Endometrial microvascular endothelial cells (primary cell): ENCODE data around the gene HIC2. TPM values are rescaled to one million over a fixed set of nuclear protein-coding genes. Genes with fewer than 3 reads are reported as not detected.
"Not testable (repeated sequence)": the region's sequence is repeated elsewhere in the genome, so short reads cannot be mapped to it uniquely, and the experiment has no call there.

ENCODE experiments used
- in situ Hi-C: cut with HindIII; loops from 2 replicates; pipeline ENCODE4 v1.10.0; 2017; ENCODE audit warnings: low sequenced_read_pairs, low pct_unique_long_range_greater_than_20kb; ENCODE audit errors: inconsistent ontology term
- total RNA-seq: library from RNA; depleted of rRNA; stranded (reverse); fragments of >200 nt; gene quantifications from one replicate; pipeline ENCODE4 v1.2.3, GENCODE V29; 2015; ENCODE audit errors: inconsistent ontology term

HIC2 gene
- total RNA-seq, 1 donor from 2014 or later, result 2.1 TPM

DNA sequence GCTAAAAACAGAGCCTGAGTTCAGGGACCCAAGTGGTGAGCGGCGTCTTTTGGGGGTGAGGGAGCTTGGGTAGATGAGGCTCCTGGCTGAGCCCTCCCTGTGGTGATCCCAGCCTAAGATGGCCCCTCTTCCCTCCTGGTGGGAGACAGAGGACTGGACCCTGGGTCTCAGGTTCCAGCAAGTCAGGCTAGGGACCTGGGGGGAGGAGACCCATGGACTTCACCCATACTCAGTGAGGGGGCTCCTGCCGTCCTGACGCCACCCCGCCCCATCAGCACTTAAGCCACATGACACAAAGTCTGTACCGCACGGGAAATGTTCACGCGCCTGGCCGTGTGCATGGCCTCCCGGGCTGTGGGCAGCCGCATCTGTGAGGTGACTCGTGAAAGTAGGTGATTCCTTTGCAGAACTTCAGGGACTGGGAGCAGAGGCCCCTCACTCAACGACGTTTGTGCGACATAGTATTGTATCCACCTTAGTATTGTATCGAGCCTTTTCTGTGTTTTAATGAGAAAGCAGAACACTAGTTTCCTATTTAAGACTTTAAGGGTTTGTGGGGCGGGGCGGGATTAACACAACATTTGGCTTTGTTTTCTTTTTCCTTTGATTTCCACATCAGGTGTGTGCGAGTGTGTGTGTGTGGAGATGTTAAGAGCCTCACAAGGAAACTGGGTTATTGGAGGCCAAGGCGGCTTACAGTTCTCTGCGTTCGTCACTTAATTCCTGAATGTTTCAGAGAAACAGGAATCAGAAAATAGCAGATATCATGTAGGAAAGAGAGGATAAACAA lies 31.7 kb downstream of the HIC2 start:
- in situ Hi-C loops, result no loop called here

DNA sequence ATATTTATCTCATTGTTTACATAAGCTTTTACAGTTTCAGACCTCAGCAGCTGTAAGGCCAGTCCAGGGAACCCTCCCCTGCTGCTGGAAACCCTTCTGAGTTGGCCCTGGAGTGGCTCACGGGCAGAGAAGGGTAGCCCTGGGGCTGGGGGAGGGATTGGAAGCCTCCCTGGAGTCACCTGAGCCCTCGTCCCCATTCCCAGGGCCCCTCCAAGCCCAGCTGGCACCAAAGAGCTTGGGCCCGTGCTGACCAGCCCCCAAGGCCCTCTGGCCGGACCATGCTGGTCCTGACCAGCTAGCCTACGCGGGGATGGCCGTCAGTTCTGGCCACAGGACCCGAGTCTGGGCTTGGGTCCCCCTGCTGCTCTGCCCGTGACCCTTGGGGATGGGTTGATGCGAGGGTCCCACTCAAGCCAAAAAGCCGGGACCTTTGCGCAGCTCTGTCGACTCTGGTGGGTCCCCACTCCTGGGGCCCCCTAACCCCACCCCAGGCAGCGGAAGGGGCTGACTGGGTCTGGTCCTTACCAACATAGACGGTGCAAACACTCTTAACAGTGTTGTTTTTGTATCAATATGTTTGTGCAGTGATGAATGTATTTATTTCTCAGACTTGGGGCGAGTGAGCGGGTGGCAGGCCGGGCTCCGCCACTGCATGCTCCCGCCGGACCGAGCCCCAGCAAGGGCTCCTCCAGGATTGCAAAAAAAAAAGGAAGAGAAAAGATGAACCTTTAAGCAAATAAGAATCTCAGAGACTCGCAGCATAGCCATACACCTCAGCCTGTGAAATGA lies 32.6 kb downstream of the HIC2 start:
- in situ Hi-C loops, result no loop called here

DNA sequence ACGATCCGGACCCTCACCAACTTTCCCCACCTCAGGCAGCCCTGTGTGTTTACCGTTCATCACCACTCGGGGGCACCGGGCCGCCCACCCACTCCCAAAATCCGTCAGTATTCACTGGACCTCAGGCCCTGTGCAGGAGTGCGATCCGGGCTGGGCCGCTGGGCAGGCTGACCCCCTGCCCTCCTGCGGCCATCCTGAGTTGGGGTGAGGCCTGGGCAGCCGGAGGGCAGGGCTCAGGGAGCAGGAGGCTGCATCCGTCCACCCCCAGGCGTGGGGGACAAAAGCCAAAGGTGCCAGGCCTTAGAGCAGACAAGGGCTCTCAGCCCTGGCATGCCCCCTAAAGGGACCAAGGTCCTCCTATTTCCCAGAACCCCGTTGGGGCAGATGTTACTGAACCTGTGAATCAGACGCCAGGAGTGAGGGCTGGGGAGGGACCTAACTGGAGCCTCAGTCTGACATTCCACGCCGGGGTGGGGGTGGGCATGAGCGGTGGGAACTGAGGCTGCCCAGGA lies 33.2 kb downstream of the HIC2 start:
- in situ Hi-C loops, result no loop called here

DNA sequence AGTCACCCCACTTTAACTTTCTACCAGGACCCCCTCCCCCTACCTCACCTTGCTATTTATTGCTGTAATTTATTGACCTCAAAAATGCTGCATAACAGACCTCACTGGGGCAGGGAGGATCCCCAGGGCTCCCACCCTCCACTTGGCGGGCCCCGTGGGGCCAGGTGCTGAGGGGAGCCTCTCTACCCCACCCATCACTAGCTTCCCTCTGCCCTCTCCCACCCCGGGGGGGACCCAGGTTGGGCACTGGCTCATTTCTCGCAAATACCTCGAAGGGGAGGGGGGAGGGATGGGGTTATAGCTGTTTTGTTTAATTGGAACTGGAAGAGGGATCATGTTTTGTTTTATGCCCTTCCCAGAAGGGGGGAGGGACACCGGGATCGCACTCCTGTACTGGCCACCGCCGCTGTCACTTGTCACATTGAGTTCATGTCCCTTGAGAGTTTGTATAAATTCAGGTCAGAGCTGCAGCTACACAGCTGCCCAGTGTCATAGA lies 33.7 kb downstream of the HIC2 start:
- in situ Hi-C loops, result no loop called here

DNA sequence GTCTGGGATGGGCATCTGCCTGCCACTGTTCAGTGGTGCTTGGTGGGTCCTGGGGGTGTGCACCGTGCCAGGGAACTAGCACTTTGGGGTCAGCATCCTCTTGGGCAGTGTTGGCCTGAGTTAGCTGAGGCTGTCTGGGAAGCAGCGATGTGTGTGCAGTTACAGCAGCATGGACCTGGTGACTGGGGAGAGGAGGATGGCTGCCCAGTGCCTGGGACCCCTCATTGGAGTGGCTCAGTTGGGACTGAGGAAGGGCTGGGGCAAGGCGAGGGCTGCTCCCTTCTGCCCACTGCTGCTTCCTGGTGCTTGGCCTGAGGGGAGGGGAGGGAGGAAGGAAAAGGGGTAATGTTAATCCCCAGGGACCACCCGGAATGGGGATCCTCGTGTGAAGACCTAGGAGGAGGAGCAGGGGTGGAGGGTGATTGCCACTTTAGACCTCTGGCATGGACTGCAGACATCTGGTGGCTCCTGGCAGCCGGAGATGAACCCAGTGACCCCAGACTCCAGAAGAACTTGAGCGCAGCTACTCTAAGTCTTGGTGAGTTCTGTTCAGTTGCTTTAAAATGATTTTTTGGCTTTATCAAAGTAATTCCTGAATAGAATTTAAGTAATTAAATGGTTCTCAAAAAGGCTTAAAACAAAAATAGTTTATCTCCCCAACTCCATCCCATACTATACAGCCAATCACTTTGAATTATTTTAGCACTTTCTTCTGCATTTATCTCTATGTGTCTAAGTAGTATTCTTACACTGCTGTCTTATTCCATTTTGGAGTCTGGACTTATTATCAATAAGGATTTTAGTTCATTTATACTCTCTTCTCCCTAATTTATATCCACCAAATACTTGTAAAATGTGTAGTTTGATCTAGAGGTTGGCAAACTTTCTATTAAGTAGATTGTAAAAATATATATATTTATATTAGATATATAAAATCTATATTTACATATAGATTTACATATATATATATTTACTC lies 34.7 kb downstream of the HIC2 start:
- in situ Hi-C loops, result no loop called here

DNA sequence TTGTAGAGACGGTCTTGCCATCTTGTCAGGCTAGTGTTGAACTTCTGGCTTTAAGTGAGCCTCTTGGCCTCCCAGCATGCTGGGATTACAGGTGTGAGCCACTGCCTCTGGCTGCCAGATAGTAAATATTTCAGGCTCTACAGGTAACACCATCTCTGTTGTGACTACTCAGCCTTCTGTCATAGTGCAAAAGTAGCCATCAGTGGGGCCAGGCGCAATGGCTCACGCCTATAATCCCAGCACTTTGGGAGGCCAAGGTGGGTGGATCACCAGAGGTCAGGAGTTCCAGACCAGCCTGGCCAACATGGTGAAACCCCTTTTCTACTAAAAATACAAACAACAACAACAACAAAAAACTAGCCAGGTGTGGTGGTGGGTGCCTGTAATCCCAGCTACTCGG lies 35.5 kb downstream of the HIC2 start:
- in situ Hi-C loops, result not testable (repeated sequence)

DNA sequence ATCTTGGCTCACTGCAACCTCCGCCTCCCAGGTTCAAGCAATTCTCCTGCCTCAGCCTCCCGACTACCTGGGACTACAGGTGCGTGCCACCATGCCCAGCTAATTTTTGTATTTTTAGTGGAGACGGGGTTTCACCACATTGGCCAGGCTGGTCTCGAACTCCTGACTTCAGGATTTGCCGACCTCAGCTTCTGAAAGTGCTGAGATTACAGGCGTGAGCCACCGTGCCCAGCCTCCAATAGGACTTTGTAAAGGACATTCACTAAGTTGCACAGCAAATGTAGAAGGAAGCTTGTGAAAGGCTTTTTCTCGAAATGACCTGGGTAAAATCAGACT lies 37.8 kb downstream of the HIC2 start:
- in situ Hi-C loops, result not testable (repeated sequence)

DNA sequence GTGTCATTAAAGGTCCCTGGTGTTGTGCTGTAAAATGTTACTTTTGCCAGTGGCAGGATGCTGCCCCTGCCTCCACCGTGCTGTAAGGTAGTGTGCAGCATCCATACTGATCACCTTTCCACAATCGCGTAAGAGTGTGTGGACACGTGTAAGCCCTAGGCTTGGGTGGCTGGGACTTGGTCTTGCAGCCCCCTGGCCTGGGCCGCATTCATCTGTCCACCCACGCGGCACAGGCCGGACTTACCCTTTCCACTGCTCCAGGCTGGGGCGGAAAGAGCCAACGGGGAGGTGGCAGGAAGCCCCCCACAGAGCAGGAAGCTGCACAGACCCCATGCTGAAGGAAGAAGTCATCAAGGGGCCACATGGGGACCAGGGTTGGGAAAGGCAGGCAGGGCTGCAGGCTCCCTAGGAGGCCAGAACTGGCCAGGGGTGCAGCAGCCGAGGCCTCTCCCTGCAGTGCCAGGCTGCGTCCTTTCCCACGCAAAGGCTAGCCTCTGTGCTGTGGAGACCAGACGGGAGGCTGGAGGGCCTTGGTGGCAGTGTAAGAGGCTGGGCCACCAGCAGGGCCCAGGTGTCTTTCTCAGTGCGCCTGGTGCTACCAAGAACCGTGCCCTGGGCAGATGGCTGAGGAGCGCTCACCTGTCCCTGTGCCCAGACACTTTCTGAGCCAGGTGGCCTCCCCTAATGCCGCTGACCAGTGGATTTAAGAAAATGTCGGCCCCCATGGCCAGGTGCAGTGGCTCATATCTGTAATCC lies 38.3 kb downstream of the HIC2 start:
- in situ Hi-C loops, result no loop called here

DNA sequence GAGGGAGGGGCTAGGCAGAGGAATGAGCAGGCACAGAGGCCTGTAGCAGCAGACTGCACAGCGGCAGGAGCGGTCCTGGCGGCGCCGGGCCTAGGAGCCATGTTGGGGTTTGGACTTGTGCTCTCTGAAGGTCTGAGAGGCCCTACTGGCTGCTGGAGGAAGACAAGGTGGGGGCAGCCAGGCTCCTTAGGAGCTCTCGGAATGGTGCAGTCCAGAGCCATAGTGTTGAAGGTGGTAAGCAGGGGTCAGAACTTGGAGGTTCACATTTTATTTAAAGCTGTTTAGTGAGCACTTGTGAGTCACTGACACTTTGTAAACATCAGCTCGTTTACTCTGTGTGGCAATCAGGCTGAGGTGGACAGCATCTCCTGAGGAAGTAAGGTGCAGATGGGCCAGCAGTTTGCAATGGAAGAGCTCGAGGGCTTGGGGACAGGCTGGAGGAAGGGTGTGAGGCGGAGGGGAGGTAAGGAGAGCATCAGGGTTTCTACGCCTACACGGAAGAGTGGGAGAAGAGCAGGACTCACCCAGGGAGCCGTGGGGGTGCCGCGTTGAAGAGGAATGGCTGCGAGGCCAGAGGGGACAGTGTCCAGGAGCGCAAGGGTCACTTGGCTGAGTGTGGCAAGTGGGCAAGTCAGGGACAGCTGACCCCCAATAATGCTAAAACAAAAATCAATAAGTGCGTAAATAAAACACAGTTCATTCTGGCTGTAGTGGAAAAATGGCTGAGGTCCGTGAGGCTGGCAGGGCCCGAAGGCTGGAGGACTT lies 40.0 kb downstream of the HIC2 start:
- in situ Hi-C loops, result no loop called here

DNA sequence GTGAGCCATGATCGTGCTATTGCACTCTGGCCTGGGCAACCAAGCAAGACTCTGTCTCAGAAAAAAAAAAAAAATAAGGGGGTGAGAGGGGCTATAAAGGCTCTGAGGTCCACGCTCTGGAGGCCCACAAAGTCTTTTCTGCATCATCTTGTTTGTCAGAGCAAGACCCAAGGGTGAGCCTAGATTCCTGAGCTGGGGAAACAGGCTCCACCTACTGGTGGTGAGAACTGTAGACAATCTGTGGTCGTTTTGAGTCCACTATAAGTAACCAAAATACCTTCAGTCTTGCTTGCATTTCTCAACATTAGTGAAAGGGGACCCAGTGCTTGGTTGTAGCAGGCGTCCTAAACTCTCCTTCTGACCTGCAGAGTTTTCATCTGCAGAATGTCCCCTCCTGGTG lies 45.5 kb downstream of the HIC2 start:
- in situ Hi-C loops, result not testable (repeated sequence)

DNA sequence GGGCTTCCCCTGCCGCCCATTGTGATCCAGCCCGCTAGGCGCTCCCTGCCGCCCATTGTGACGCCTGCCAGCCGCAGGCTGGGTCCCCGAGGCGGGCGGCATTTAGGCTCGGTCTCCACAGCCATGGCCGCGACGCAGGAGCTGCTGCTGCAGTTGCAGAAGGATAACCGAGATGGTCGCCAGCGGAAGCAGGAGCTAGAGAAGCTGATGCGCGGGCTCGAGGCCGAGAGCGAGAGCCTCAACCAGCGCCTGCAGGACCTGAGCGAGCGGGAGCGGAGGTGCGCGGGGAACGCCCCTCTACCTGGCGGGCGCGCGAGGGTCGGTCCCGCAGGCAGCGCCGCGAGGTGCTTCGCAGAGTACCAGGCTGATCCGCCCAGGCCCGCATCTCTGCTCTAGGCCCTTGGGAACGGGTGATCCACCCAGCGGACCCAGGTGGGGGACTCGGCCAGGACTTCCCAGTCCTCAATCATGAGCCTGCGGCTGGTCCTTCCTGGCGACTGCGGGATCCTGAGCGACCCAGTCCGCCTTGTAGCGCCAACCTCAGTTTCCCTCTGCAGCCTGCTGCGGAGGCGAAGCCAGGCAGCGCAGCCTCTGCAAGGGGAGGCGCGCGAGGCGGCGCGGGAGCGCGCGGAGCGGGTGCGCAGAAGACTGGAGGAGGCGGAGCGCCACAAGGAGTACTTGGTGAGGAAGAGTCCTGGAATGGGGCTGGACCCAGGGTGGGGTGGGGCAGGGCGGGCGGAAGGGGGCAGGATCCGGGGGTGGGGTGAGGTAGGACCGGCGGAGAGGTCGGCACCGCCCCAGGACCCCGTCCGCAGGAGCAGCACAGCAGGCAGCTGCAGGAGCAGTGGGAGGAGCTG lies 50.4 kb downstream of the HIC2 start, which contains the start of gene TMEM191C:
Gene TMEM191C, plus strand, starts transcription at position 51 of the 857 bp plus-strand sequence. Its CDS starts 73 bp downstream, at position 124.
- in situ Hi-C loops, result not testable (repeated sequence)

DNA sequence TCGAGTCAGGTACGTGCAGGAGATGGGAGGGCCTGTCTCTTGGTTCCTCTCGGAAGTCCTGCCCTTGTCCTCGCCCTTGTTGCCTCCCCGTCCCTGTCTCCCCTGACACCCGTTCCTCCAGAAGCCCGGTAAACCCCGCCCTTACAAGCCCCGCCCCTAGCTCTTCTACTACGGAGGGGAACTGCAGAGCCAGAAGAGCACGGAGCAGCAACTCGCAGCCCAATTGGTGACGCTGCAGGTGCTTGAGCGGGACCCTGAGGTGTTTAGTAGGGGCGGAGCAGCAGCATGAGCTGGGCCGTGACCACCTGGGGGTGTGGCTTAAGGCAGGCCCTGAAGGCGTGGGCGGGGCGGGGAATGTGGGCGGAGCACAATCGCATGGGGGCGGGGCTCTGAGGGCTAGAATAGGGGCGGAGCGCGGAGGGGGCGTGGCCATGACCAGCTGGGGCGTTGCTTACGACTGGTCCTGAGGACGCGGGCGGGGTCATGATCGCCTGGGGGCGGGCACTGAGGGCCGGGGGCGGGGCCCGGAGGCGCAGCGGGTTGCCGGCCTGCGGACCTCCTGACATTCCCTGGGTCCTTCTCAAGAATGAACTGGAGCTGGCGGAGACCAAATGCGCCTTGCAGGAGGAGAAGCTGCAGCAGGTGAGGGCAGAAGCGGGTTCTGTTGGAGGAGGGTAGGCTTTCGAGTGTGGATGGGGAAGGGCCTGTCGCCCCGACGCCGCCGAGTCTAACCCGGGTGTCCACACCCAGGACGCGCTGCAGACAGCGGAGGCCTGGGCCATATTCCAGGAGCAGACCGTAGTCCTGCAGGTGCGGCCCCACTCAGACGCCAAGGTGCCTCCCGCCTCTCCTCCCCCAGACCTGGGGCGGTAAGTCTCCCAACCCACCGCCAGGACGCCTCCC lies 51.3 kb downstream of the HIC2 start:
- in situ Hi-C loops, result not testable (repeated sequence)

DNA sequence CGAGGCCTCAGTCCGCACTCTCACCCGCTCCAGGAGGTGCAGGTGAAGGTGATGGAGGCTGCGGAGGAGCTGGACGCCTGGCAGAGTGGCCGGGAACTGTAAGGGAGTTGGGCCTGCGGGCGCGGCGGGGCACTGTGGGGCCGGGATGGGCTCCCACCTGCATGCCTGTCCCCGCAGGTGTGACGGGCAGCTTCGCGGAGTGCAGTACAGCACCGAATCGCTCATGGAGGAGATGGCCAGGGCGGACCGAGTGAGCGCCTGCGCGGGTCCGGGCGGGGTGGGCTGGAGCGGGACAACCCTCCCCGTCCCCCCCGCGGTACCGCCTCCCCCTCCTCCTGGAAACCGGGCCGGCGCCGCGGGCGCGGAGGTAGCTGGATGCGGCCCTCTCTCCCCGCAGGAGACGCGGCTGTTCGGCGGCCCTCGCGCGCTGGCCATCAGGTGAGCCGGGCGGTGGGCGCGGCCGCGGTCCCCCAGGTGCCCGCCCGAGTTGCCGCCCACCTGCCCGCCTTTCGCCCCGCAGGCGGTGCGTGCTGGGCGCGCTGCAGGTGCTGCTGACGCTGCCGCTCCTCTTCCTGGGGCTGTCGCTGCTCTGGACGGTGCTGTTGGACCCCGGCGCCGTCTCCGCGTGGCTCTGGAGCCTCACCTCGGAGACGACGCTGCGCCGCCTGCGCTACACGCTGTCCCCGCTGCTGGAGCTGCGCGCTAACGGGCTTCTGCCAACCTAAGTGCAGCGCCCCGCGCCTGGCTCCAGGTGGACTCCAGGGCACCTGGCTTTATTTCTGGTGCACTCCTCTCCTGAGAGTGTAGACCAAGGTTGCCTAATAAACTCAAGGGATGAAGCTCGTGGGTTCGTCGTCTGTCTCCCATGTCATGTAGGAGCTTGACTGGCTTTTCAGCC lies 52.2 kb downstream of the HIC2 start:
- in situ Hi-C loops, result not testable (repeated sequence)

DNA sequence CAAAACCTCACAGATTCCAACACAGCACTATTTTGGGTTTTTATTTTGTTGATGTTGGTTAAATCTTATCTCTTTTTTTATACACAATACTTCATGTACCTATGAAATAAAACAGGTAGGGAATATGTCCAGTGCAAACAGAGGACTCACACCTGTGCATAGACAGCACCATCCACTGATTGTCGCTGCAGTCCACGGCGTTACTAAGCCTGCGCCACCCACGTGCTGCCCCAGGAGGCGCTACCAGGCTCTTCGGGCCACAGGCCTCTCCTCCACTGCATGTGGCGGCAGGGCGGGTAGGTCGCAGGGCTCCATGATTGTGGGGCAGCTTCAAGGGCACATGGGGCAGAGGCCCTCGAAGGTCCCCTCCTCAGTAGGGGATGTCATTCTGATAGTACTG lies 55.8 kb downstream of the HIC2 start:
- in situ Hi-C loops, result not testable (repeated sequence)

DNA sequence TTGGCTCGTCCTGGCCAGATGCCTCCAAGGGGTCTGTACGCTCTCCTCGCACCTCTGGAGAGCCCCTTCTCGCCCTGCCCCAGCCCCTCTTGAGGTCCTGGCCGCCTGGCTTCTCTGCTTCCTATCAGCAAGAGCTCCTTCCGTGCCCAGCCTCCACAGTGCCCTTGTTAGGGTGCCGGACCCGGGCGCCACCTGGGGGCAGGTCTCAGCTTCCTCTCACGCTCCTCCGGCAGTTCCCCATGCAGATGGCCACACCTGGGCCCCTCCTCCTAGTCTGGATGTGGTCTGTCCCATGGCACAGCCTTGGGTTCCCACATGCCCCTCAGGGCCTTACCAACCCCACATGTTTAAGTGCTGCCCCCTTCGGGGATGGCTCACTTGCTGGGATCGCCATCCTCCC lies 56.5 kb downstream of the HIC2 start:
- in situ Hi-C loops, result not testable (repeated sequence)
